ENCODE results near the gene COL5A3. TPM values are rescaled to one million over a fixed set of nuclear protein-coding genes. Genes with fewer than 3 reads are reported as not detected.

COL5A3 gene
- total RNA-seq, 1 donor from 2014 or later: 0.05 TPM

GRCh38 chr19:9910625-9911024 lies 99.7 kb downstream of the COL5A3 start:
- Mint-ChIP-seq H3K27me3 (ENCODE audit: unreplicated experiment) (peaks cover 4% of the 10 kb centered on the region), H3K36me3 (ENCODE audit: low read depth, unreplicated experiment) (no peaks in the 10 kb centered on the region), H3K4me3 (ENCODE audit: unreplicated experiment) (no peak overlapping the region), H3K4me1 (ENCODE audit: unreplicated experiment) (peaks cover 3% of the 10 kb centered on the region), H3K9me3 (ENCODE audit: unreplicated experiment) (no peaks in the 10 kb centered on the region), H3K27ac (ENCODE audit: unreplicated experiment) (no peak overlapping the region)
- no peak for TF ChIP-seq CTCF (IDR thresholded peaks at IDR 0.05; ENCODE audit: unreplicated experiment)
- no peak for DNase-seq (ENCODE audit: low spot score)

Small RNA genes within 50 kb of the gene (microRNA-seq; reads per million reads assigned to microRNA genes)
- gene MIR5589 (ENCODE audit: unreplicated experiment): not detected

Other genes starting within 250 kb of the COL5A3 start
- gene ZNF846, start 241.8 kb downstream of the COL5A3 start, total RNA-seq (ENCODE audit: unreplicated experiment): 17.6 TPM
- 45.9 TPM for gene FBXL12, start 191.4 kb downstream of the COL5A3 start, total RNA-seq (ENCODE audit: unreplicated experiment)
- gene UBL5, start 182.6 kb downstream of the COL5A3 start, total RNA-seq (ENCODE audit: unreplicated experiment): 399 TPM
- 69.9 TPM for gene PIN1, start 175.2 kb downstream of the COL5A3 start, total RNA-seq (ENCODE audit: unreplicated experiment)
- gene OLFM2, start 74.0 kb downstream of the COL5A3 start, total RNA-seq (ENCODE audit: unreplicated experiment): 12.0 TPM
- not detected for gene RDH8, start 3.0 kb upstream of the COL5A3 start, total RNA-seq (ENCODE audit: unreplicated experiment)
- 9.2 TPM for gene SHFL, start 75.8 kb upstream of the COL5A3 start, total RNA-seq (ENCODE audit: unreplicated experiment)
- gene ANGPTL6, start 92.2 kb upstream of the COL5A3 start, total RNA-seq (ENCODE audit: unreplicated experiment): 0.36 TPM
- 39.6 TPM for gene PPAN, start 95.9 kb upstream of the COL5A3 start, total RNA-seq (ENCODE audit: unreplicated experiment)
- gene P2RY11, start 101.2 kb upstream of the COL5A3 start, total RNA-seq (ENCODE audit: unreplicated experiment): 16.3 TPM
- gene EIF3G, start 109.4 kb upstream of the COL5A3 start, total RNA-seq (ENCODE audit: unreplicated experiment): 286 TPM
- 119 TPM for gene DNMT1, start 184.4 kb upstream of the COL5A3 start, total RNA-seq (ENCODE audit: unreplicated experiment)
- 9.3 TPM for gene S1PR2, start 220.8 kb upstream of the COL5A3 start, total RNA-seq (ENCODE audit: unreplicated experiment)
- gene MRPL4, start 241.7 kb upstream of the COL5A3 start, total RNA-seq (ENCODE audit: unreplicated experiment): 51.3 TPM

Data from endothelial cell (in vitro differentiated cells).